Spleen (tissue), 11 donors: ENCODE data around the gene C11orf65. TPM values are rescaled to one million over a fixed set of nuclear protein-coding genes. Genes with fewer than 3 reads are reported as not detected.
"Not testable (repeated sequence)": the region's sequence is repeated elsewhere in the genome, so short reads cannot be mapped to it uniquely, and the experiment has no call there.

ENCODE experiments used
- DNase-seq: peaks from one replicate; pipeline ENCODE4 v3.0.0-alpha.2; 2020
- H3K27ac ChIP-seq, 8 donors: fragments of 200-600 bp; sonication (generic) in 7 of 8; 1 replicate in 4 of 8; 2 replicates in 4 of 8; pipeline versions ENCODE4 v1.5.0 to v1.8.0; 2016 to 2021; ENCODE audit warnings: inconsistent platforms in 4 of 8, mild to moderate bottlenecking in 4 of 8, moderate library complexity in 1 of 8
- H3K27me3 ChIP-seq, 7 donors: fragments of 200-600 bp; sonication (generic) in 6 of 7; replicated peaks in 1 of 7; 1 replicate in 4 of 7; 2 replicates in 3 of 7; pipeline versions ENCODE4 v1.5.0 to v1.8.0; 2016 to 2021; ENCODE audit warnings: inconsistent platforms in 3 of 7, mild to moderate bottlenecking in 1 of 7
- H3K36me3 ChIP-seq, 6 donors: fragments of 200-600 bp; sonication (generic) in 5 of 6; 1 replicate in 4 of 6; 2 replicates in 2 of 6; pipeline versions ENCODE4 v1.5.0 to v1.8.0; 2016 to 2021; ENCODE audit warnings: inconsistent platforms in 2 of 6
- H3K4me1 ChIP-seq, 6 donors: fragments of 200-600 bp; sonication (generic) in 5 of 6; 1 replicate in 3 of 6; 2 replicates in 3 of 6; pipeline versions ENCODE4 v1.5.0 to v1.8.0; 2016 to 2021; ENCODE audit warnings: inconsistent platforms in 3 of 6
- H3K4me3 ChIP-seq, 8 donors: fragments of 200-600 bp; sonication (generic) in 7 of 8; 1 replicate in 4 of 8; 2 replicates in 4 of 8; pipeline versions ENCODE4 v1.5.0 to v1.8.0; 2016 to 2021; ENCODE audit warnings: inconsistent platforms in 4 of 8, mild to moderate bottlenecking in 4 of 8, moderate library complexity in 2 of 8
- H3K9me3 ChIP-seq, 8 donors: fragments of 200-600 bp; sonication (generic) in 7 of 8; 1 replicate in 4 of 8; 2 replicates in 4 of 8; pipeline versions ENCODE4 v1.5.0 to v1.8.0; 2016 to 2021; ENCODE audit warnings: inconsistent platforms in 4 of 8
- POLR2A ChIP-seq, 3 donors: fragments of 450-650 bp; IDR thresholded peaks; one replicate each; pipeline ENCODE4 v1.5.1; 2017; ENCODE audit warnings: antibody characterized with exemption in 3 of 3, mild to moderate bottlenecking in 1 of 3
- POLR2AphosphoS5 ChIP-seq, 3 donors: sonication (generic); formaldehyde crosslinking; IDR thresholded peaks; one replicate each; pipeline ENCODE4 v1.5.1; 2017; ENCODE audit warnings: antibody characterized with exemption in 3 of 3
- WGBS, 5 donors: extraction: QIAGEN DNeasy Blood & Tissue Kit in 3 of 5; methylation state at CpG; one replicate each; pipeline versions ENCODE4 v1.1.5 to v1.1.7; 2013 to 2018; 5-methylcytosine and 5-hydroxymethylcytosine counted together
- intact Hi-C: fragments of 100-400 bp; cut with DNase I; formaldehyde crosslinking; loops from one replicate; pipeline ENCODE4 v1.15.0; 2023; ENCODE audit warnings: low total_unique reads
- polyA plus RNA-seq, 3 donors: library from polyadenylated mRNA; stranded (reverse); fragments of 200-250 nt; gene quantifications; one replicate each; pipeline ENCODE4 v1.2.1, GENCODE V29; 2013
- total RNA-seq, 7 donors: library from RNA; depleted of rRNA in 3 of 7; stranded (reverse); fragments of >200 nt in 3 of 7; fragmentation: NEBNext Ultra II Directional in 4 of 7; extraction: Animal tissue kit (Norgen Biotek cat#: 25700) in 4 of 7; gene quantifications; one replicate each; pipeline versions ENCODE4 v1.1.0 to v1.2.1, GENCODE V29; 2016 to 2021
- TF ChIP-seq, protein P1 (sequence below), 11 experiments: fragments of 200-600 bp in 7 of 11; fragments of 450-650 bp in 4 of 11; sonication (generic) in 4 of 11; IDR thresholded peaks in 8 of 11; conservative IDR thresholded peaks in 3 of 11; 1 replicate in 7 of 11; 2 replicates in 4 of 11; pipeline versions ENCODE4 v1.4.0 to v1.8.0; 2016 to 2021; ENCODE audit warnings: antibody characterized with exemption in 11 of 11, inconsistent platforms in 4 of 11, mild to moderate bottlenecking in 1 of 11
- donor health status: healthy with polysubstance abuse.
- donor health status: DM: no; HTN: no; CAD: no; lungs with moderate emphysema.
- donor health status: DM: no; HTN: no; CAD: no.
- donor health status: Bipolar disorder and iron deficiency.
- donor health status: healthy.
- donor health status: DM: no; HTN: no; CAD: no.
- donor health status: DM: yes; HTN: yes; CAD: no.

Gene C11orf65
- total and polyA plus RNA-seq, 10 donors: 0.22 to 1.0 (median 0.59) TPM; not detected in 1

GRCh38 chr11:108398439-108398838, 68.9 kb downstream of the C11orf65 start:
- Histone ChIP-seq H3K36me3 (no peaks in the 10 kb centered on the region), H3K4me3 (no peak overlapping the region), H3K9me3 (no peaks in the 10 kb centered on the region), H3K4me1 (no peaks in the 10 kb centered on the region), H3K27ac (no peak overlapping the region), H3K27me3 (no peaks in the 10 kb centered on the region)
- intact Hi-C loops: no loop called here
- no peak for DNase-seq
- 86 to 92% (median 89%) methylated on average over 6 of the region's 6 CpGs for WGBS, 5 donors
- TF ChIP-seq, protein P1, sequence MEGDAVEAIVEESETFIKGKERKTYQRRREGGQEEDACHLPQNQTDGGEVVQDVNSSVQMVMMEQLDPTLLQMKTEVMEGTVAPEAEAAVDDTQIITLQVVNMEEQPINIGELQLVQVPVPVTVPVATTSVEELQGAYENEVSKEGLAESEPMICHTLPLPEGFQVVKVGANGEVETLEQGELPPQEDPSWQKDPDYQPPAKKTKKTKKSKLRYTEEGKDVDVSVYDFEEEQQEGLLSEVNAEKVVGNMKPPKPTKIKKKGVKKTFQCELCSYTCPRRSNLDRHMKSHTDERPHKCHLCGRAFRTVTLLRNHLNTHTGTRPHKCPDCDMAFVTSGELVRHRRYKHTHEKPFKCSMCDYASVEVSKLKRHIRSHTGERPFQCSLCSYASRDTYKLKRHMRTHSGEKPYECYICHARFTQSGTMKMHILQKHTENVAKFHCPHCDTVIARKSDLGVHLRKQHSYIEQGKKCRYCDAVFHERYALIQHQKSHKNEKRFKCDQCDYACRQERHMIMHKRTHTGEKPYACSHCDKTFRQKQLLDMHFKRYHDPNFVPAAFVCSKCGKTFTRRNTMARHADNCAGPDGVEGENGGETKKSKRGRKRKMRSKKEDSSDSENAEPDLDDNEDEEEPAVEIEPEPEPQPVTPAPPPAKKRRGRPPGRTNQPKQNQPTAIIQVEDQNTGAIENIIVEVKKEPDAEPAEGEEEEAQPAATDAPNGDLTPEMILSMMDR (IDR thresholded peaks at IDR 0.05 in 8 of 11, conservative IDR thresholded peaks at IDR 0.05 in 3 of 11): no peak
- no peak for TF ChIP-seq POLR2A (IDR thresholded peaks at IDR 0.05)
- TF ChIP-seq POLR2AphosphoS5 (IDR thresholded peaks at IDR 0.05): no peak

GRCh38 chr11:108396672-108397071, 70.7 kb downstream of the C11orf65 start:
- DNase-seq, H3K4me3 ChIP-seq, H3K27ac ChIP-seq, H3K36me3 ChIP-seq, H3K4me1 ChIP-seq, intact Hi-C loops, H3K9me3 ChIP-seq, H3K27me3 ChIP-seq: not testable (repeated sequence)
- 90 to 97% (median 92%) methylated on average over 6 of the region's 6 CpGs for WGBS, 5 donors

DNA sequence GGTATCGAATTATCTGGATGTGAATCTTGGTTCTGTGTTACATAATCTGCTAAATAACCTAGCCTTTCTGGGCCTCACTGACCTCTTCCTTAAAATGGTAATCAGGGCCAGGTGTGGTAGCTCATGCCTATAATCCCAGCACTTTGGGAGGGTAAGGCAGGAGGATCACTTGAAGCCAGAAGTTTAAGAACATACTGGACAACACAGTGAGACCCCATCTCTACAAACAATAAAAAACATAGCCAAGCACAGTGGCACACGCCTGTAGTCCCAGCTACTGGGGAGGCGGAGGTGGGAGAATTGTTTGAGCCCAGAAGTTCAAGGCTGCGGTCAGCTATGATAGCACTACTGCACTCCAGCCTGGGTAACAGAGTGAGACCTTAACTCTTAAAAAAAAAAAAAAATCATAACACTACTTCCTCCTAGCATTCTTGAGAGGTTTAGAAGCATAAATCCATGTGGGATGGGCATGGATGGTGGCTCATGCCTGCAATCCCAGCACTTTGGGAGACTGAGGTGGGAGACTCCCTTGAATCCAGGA, 72.5 kb downstream of the C11orf65 start:
- H3K27ac ChIP-seq: no peak overlapping the region
- no peaks in the 10 kb centered on the region for H3K9me3 ChIP-seq
- H3K4me3 ChIP-seq: no peak overlapping the region
- TF ChIP-seq, protein P1 (IDR thresholded peaks at IDR 0.05 in 8 of 11, conservative IDR thresholded peaks at IDR 0.05 in 3 of 11): no peak
- TF ChIP-seq POLR2A (IDR thresholded peaks at IDR 0.05) (no peak), POLR2AphosphoS5 (IDR thresholded peaks at IDR 0.05) (no peak)
- DNase-seq: no peak
- no peaks in the 10 kb centered on the region for H3K27me3 ChIP-seq
- H3K4me1 ChIP-seq: no peaks in the 10 kb centered on the region
- H3K36me3 ChIP-seq: no peaks in the 10 kb centered on the region
- intact Hi-C loops: no loop called here
- WGBS, 5 donors: 79 to 95% (median 86%) methylated on average over 4 of the region's 4 CpGs

DNA sequence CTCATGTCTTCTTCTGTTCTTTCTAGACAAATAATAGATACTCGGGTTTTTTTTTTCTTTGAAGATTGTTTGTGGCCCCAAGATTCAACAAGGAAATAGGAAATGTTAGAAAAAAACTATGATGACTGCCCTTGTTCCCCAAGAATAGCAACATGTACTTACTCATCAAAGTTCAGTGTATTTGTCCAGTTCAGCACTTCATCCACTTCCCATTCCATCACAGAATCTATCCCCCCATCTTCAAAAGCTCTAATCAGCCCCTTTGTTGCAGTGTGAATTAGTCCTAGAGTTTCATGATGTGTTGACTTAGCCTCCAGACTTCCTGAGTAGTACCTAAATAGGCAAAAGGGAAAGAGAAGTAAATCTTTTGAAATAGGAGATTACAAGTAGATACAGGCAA, 74.3 kb downstream of the C11orf65 start:
- Histone ChIP-seq H3K4me1 (no peaks in the 10 kb centered on the region), H3K36me3 (no peaks in the 10 kb centered on the region), H3K27me3 (no peaks in the 10 kb centered on the region), H3K9me3 (no peaks in the 10 kb centered on the region), H3K27ac (no peak overlapping the region), H3K4me3 (no peak overlapping the region)
- intact Hi-C loops: no loop called here
- TF ChIP-seq POLR2A (IDR thresholded peaks at IDR 0.05): no peak
- TF ChIP-seq POLR2AphosphoS5 (IDR thresholded peaks at IDR 0.05): no peak
- TF ChIP-seq, protein P1 (IDR thresholded peaks at IDR 0.05 in 8 of 11, conservative IDR thresholded peaks at IDR 0.05 in 3 of 11): no peak
- 37 to 67% (median 45%) methylated on average over 1 of the region's 1 CpG for WGBS, 5 donors
- DNase-seq: no peak

- no peak overlapping the region for H3K4me3 ChIP-seq
- 81 to 97% (median 90%) methylated on average over 1 of the region's 1 CpG for WGBS, 5 donors
- H3K9me3 ChIP-seq: no peaks in the 10 kb centered on the region
- H3K4me1 ChIP-seq: no peaks in the 10 kb centered on the region
- TF ChIP-seq POLR2A (IDR thresholded peaks at IDR 0.05): no peak
- TF ChIP-seq, protein P1 (IDR thresholded peaks at IDR 0.05 in 8 of 11, conservative IDR thresholded peaks at IDR 0.05 in 3 of 11): no peak
- TF ChIP-seq POLR2AphosphoS5 (IDR thresholded peaks at IDR 0.05): no peak
- no peak overlapping the region for H3K27ac ChIP-seq
- H3K27me3 ChIP-seq: no peaks in the 10 kb centered on the region
- H3K36me3 ChIP-seq: no peaks in the 10 kb centered on the region
- DNase-seq: no peak
- intact Hi-C loops: no loop called here
These were observed 75.0 kb downstream of the C11orf65 start for GRCh38 chr11:108392353-108392752.
